ENCODE results near the gene ITPRIPL2.

GRCh38 chr16:19133600-19133999 is 19.8 kb downstream of the ITPRIPL2 start:
- no peak for TF ChIP-seq CTCF (IDR thresholded peaks at IDR 0.05)
- TF ChIP-seq POLR2A (IDR thresholded peaks at IDR 0.05), result no peak

All from right lobe of liver (tissue), 4 donors.